KOPT-K1 (cell line): ENCODE data around the gene SPOCK1.
"Not testable (repeated sequence)": the region's sequence is repeated elsewhere in the genome, so short reads cannot be mapped to it uniquely, and the experiment has no call there.

Experiments used
- H3K27ac ChIP-seq: fragments of 200-600 bp; sonication (generic); 2 replicates; pipeline ENCODE4 v1.5.1; 2016; ENCODE audit warnings: antibody characterized with exemption, mild to moderate bottlenecking, low read depth, low read length; ENCODE audit not compliant: poor library complexity, severe bottlenecking
- H3K36me3 ChIP-seq: fragments of 200-600 bp; sonication (generic); 2 replicates; pipeline ENCODE4 v1.5.1; 2017; ENCODE audit warnings: antibody characterized with exemption, mild to moderate bottlenecking, low read length, moderate library complexity; ENCODE audit not compliant: insufficient read depth
- H3K9me3 ChIP-seq: fragments of 200-600 bp; sonication (generic); 2 replicates; pipeline ENCODE4 v1.5.1; 2017; ENCODE audit warnings: antibody characterized with exemption, low read length, mild to moderate bottlenecking; ENCODE audit not compliant: insufficient read depth, poor library complexity, severe bottlenecking

Gene SPOCK1

GRCh38 chr5:137264041-137264440, 235.1 kb downstream of the SPOCK1 start:
- Histone ChIP-seq H3K27ac (no peak overlapping the region), H3K36me3 (no peaks in the 10 kb centered on the region), H3K9me3 (no peaks in the 10 kb centered on the region)

- H3K9me3 ChIP-seq = no peaks in the 10 kb centered on the region
- no peak overlapping the region for H3K27ac ChIP-seq
- H3K36me3 ChIP-seq = no peaks in the 10 kb centered on the region
These were observed 235.6 kb downstream of the SPOCK1 start for GRCh38 chr5:137263371-137264005.

- Histone ChIP-seq H3K27ac (no peak overlapping the region), H3K9me3 (no peaks in the 10 kb centered on the region), H3K36me3 (no peaks in the 10 kb centered on the region)
These were observed 236.3 kb downstream of the SPOCK1 start for GRCh38 chr5:137262818-137263217.

- Histone ChIP-seq H3K36me3 (no peaks in the 10 kb centered on the region), H3K9me3 (no peaks in the 10 kb centered on the region), H3K27ac (no peak overlapping the region)
These were observed 238.1 kb downstream of the SPOCK1 start for GRCh38 chr5:137260820-137261695.

- H3K27ac ChIP-seq, H3K9me3 ChIP-seq, H3K36me3 ChIP-seq: not testable (repeated sequence)
These were observed 240.0 kb downstream of the SPOCK1 start for GRCh38 chr5:137259115-137259514.

- H3K27ac ChIP-seq = no peak overlapping the region
These were observed 244.7 kb downstream of the SPOCK1 start for GRCh38 chr5:137254119-137255090.

GRCh38 chr5:137252512-137252911, 246.6 kb downstream of the SPOCK1 start:
- Histone ChIP-seq H3K27ac (no peak overlapping the region), H3K9me3 (no peaks in the 10 kb centered on the region), H3K36me3 (no peaks in the 10 kb centered on the region)

More at GRCh38 chr5:137254119-137255090, 244.7 kb downstream of the SPOCK1 start:
- Histone ChIP-seq H3K9me3 (no peaks in the 10 kb centered on the region), H3K36me3 (no peaks in the 10 kb centered on the region)

- no peaks in the 10 kb centered on the region for H3K9me3 ChIP-seq
- H3K36me3 ChIP-seq = no peaks in the 10 kb centered on the region
- no peak overlapping the region for H3K27ac ChIP-seq
These were observed 248.7 kb downstream of the SPOCK1 start for GRCh38 chr5:137250421-137250820.

GRCh38 chr5:137248527-137248926, 250.6 kb downstream of the SPOCK1 start:
- Histone ChIP-seq H3K9me3 (no peaks in the 10 kb centered on the region), H3K27ac (no peak overlapping the region), H3K36me3 (no peaks in the 10 kb centered on the region)

GRCh38 chr5:137245438-137245837, 253.7 kb downstream of the SPOCK1 start:
- no peaks in the 10 kb centered on the region for H3K9me3 ChIP-seq
- H3K27ac ChIP-seq = no peak overlapping the region
- no peaks in the 10 kb centered on the region for H3K36me3 ChIP-seq

GRCh38 chr5:137240285-137240684, 258.8 kb downstream of the SPOCK1 start:
- no peaks in the 10 kb centered on the region for H3K36me3 ChIP-seq
- no peaks in the 10 kb centered on the region for H3K9me3 ChIP-seq
- no peak overlapping the region for H3K27ac ChIP-seq

- no peaks in the 10 kb centered on the region for H3K36me3 ChIP-seq
- H3K9me3 ChIP-seq = no peaks in the 10 kb centered on the region
- H3K27ac ChIP-seq = no peak overlapping the region
These were observed 262.1 kb downstream of the SPOCK1 start for GRCh38 chr5:137236849-137237507.

GRCh38 chr5:137236252-137236651, 262.9 kb downstream of the SPOCK1 start:
- Histone ChIP-seq H3K36me3 (no peaks in the 10 kb centered on the region), H3K27ac (no peak overlapping the region), H3K9me3 (no peaks in the 10 kb centered on the region)
